ELR (cell line): ENCODE results near the gene VAV3.

ENCODE experiments used
- DNase-seq: peaks from one replicate; pipeline ENCODE4 v3.0.0-alpha.2; 2015; ENCODE audit warnings: low read depth

Gene VAV3

GRCh38 chr1:107574044-107574443, 390.9 kb downstream of the VAV3 start:
- DNase-seq = no peak

GRCh38 chr1:107572674-107573211, 392.2 kb downstream of the VAV3 start:
- DNase-seq = peak; percentile 49

- no peak for DNase-seq
Measured at GRCh38 chr1:107570768-107571167, 394.2 kb downstream of the VAV3 start.

GRCh38 chr1:107563441-107563840, 401.5 kb downstream of the VAV3 start:
- no peak for DNase-seq

GRCh38 chr1:107559881-107560280, 405.1 kb downstream of the VAV3 start:
- DNase-seq = no peak

GRCh38 chr1:107557095-107557494, 407.9 kb downstream of the VAV3 start:
- no peak for DNase-seq

- DNase-seq = no peak
Measured at GRCh38 chr1:107555578-107555977, 409.4 kb downstream of the VAV3 start.

- DNase-seq = no peak
Measured at GRCh38 chr1:107552781-107553180, 412.2 kb downstream of the VAV3 start.

- DNase-seq = no peak
Measured at GRCh38 chr1:107551456-107551855, 413.5 kb downstream of the VAV3 start.

- DNase-seq = no peak
Measured at GRCh38 chr1:107550358-107550757, 414.6 kb downstream of the VAV3 start.

- no peak for DNase-seq
Measured at GRCh38 chr1:107549152-107549810, 415.7 kb downstream of the VAV3 start.

- no peak for DNase-seq
Measured at GRCh38 chr1:107548276-107548675, 416.7 kb downstream of the VAV3 start.

- DNase-seq = no peak
Measured at GRCh38 chr1:107547363-107548155, 417.4 kb downstream of the VAV3 start.

GRCh38 chr1:107546576-107546975, 418.4 kb downstream of the VAV3 start:
- DNase-seq = no peak

GRCh38 chr1:107545879-107546278, 419.1 kb downstream of the VAV3 start:
- no peak for DNase-seq

GRCh38 chr1:107545056-107545577, 419.9 kb downstream of the VAV3 start:
- no peak for DNase-seq

GRCh38 chr1:107544285-107544684, 420.7 kb downstream of the VAV3 start:
- no peak for DNase-seq

- DNase-seq = no peak
Measured at GRCh38 chr1:107541412-107541811, 423.6 kb downstream of the VAV3 start.

GRCh38 chr1:107538502-107538901, 426.5 kb downstream of the VAV3 start:
- no peak for DNase-seq

GRCh38 chr1:107536266-107536665, 428.7 kb downstream of the VAV3 start:
- DNase-seq = no peak

- DNase-seq = no peak
Measured at GRCh38 chr1:107535091-107535490, 429.9 kb downstream of the VAV3 start.

GRCh38 chr1:107534632-107535031, 430.3 kb downstream of the VAV3 start:
- DNase-seq = no peak

GRCh38 chr1:107533436-107533835, 431.5 kb downstream of the VAV3 start:
- DNase-seq = no peak
